Measurements from ENCODE around the gene RFC3.

RFC3 gene

DNA sequence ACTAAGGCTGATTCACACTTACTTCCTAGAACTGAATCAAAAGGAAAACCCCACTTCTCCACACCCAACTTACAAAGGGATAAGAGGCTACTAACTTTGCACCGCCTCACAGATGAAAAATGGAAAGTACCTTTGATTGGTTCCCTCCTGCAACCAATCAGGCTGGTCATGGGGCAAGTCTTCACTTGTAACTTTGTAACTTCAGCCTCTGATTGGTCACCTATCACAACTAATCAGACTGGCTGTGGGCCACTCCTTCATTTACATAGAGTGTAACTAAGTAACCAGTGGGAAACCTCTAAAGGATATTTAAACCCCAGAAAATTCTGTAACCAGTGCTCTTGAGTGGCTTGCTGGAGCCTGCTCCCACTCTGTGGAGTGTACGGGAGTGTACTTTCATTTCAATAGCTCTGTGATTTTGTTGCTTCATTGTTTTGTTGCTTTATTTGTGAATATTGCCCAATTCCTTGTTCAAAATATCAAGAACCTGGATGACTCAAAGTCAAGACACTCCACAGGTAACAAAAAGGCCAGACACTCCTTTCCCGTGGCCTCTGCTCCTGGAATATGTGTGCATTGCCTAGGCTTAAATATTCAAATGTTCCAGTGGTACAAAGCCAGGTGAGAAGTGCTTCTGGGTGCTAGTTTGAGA lies 50.5 kb downstream of the RFC3 start:
- no peak for DNase-seq

GRCh38 chr13:33869005-33869404 lies 51.1 kb downstream of the RFC3 start:
- no peak for DNase-seq

- peak; percentile 92 for DNase-seq
These were observed 52.2 kb downstream of the RFC3 start for GRCh38 chr13:33870046-33870668.

- no peak for DNase-seq
These were observed 53.5 kb downstream of the RFC3 start for GRCh38 chr13:33871207-33872004.

DNA sequence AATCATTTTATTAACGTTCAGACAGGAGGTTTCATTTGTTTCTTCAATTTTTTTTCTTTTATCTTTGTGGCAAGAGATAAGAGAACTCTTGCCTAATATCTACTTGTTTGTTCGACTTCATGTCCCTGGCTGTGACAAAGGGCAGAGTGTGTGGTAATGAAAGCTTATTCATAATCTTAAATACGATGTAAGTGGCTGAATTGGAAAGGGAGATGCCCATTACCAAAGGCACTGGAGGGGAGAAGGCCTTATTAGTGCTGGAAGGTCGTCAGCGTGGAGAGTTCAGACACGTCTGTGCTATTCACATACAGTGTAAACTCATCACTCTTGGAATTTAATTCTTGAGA lies 54.0 kb downstream of the RFC3 start:
- no peak for DNase-seq

GRCh38 chr13:33873251-33873908 lies 55.4 kb downstream of the RFC3 start:
- DNase-seq, result no peak

GRCh38 chr13:33874871-33875270 lies 56.9 kb downstream of the RFC3 start:
- no peak for DNase-seq

DNA sequence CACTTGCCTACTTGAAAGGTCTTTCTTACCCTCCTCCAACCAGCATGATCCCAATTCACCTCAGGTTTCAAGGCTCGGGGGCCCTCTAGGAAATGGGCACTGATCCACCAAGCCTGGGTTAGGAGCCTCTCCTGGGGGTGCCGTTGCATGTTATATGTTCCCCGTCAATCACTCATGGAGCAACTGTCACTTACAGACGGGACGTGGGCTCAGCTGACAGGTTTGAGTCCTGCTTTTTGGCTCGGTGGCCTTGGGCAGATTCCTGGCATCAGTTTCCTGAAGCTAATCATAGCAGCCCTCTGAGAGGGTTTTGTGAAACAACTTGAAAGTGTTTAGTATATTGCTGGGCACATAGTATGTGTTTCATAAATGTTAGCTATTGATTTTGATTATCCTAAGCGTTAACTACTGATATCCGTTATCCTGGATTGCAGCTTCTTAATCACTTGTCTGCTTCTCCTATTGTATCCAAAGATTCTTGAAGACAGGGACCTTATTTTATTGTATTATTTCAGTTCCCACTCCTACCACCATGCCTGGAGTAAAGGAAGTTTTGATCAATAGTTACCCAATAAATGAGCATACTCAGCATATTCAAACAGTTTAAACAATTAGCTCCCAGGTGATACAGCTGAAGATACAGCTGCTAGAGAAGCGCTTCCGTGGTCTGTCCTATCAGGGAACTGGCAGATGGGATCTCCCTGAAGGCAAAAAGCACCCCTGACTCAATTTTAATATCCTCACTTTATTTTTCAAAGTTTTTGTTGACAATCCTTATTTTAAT lies 57.9 kb downstream of the RFC3 start:
- no peak for DNase-seq

DNA sequence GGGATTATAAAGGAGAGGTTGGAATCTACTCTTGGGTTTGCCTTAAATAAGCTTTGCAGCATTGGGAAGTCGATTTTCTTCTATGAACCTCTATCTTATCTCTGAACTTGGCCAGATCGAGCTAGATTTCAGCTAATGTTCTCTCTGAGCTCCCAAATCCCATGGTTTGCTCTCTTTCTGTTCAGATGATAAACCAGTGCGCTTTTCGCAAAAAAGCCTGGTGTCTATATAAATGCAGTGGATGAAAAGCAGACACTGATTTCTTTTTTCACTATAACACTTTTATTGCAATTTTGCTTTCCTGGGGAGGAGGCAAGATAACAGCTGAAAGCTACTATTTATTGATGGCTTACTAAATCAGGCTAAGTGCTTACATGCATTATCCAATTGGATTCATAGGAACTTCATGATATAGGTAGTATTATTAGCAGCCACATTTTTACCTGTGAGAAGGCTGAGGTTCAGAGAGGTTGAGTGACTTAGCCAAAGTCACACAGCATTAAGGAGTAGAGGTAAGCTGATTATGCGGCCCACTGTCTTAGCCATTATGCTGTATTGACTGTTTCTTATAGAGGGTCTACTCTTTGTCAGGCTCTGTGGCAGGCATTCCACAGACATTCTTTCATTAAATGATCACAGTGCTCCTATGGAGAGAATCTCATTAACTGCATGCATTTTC lies 58.9 kb downstream of the RFC3 start:
- DNase-seq, result no peak

DNA sequence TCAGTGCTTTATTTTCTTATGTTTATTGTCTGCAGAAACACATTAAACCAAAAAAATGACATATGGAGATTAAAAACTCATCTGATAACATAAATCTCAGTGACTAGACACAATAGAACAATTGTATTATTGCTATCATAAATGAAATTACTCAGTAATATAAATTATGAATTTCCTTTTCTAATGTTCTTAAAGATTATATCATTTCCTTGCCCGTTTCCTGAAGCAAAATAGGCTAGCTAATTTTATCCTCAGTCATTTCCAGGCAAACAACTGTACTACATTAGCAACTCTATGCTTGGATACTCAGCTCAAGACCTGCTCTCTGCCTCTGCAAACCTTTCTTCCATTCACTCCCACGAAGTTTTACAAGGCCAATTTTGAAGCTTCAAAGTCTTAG lies 61.2 kb downstream of the RFC3 start:
- DNase-seq, result no peak

DNA sequence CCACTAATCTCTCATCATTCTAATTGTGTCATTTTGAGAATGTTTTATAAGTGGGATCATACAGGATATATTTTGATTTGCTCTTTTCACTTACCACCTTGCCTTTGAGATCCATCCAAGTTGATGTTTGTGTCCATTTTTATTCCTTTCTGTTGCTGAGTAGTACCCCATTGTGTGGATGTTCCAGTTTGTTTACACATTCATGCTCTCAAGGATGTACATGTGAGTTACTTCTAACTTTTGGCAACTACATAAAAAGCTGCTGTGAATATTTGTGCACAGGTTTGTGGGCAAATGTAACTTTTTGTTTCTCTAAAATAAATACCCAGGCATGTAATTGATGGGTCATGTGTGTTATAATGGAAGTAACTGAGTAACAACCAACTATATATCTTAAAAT lies 64.9 kb downstream of the RFC3 start:
- no peak for DNase-seq

GRCh38 chr13:33884531-33885220 lies 66.7 kb downstream of the RFC3 start:
- DNase-seq, result no peak
